HFF-Myc (cell line): ENCODE results near the gene CFAP157.
A peak's percentile ranks its signal among the peaks of the same experiment; 100 is the strongest.

Experiments
- DNase-seq: peaks from one replicate; pipeline ENCODE4 v3.0.0-alpha.2; 2011; ENCODE audit warnings: low read depth; ENCODE audit errors: extremely low read depth
- H3K4me3 ChIP-seq: replicated peaks from 2 replicates; pipeline ENCODE4 v1.5.1; 2011; ENCODE audit warnings: low read depth, mild to moderate bottlenecking, control low read depth, low read length
- TF ChIP-seq, protein P1 (sequence below): IDR thresholded peaks from 2 replicates; pipeline ENCODE4 v1.5.1; 2012; ENCODE audit warnings: mild to moderate bottlenecking, low read depth, low read length, control low read depth; ENCODE audit errors: missing control alignments

The CFAP157 gene

DNA sequence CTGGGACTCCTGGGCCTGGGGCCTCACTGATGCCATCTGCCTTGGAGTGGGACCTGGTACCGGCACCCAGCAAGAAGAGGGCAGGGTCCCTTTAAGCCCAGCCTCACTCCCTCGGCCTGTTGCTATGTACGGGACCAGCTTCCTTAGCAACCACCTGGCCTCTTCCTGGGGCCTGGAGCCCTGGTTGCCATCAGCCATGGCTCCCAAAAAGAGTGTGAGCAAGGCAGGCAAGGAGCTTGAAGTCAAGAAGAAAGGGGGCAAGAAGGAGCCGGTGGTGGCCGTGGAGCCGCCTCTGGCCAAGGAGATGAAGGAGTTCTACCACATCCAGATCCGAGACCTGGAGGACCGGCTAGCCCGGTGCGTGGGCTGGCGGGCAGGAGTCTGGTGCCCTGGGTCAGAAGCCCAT is at the start of gene CFAP157:
CFAP157 (plus strand) TSS at position 153 of the 406 bp plus-strand sequence; CDS start at position 197, 44 bp downstream.
- TF ChIP-seq, protein P1, sequence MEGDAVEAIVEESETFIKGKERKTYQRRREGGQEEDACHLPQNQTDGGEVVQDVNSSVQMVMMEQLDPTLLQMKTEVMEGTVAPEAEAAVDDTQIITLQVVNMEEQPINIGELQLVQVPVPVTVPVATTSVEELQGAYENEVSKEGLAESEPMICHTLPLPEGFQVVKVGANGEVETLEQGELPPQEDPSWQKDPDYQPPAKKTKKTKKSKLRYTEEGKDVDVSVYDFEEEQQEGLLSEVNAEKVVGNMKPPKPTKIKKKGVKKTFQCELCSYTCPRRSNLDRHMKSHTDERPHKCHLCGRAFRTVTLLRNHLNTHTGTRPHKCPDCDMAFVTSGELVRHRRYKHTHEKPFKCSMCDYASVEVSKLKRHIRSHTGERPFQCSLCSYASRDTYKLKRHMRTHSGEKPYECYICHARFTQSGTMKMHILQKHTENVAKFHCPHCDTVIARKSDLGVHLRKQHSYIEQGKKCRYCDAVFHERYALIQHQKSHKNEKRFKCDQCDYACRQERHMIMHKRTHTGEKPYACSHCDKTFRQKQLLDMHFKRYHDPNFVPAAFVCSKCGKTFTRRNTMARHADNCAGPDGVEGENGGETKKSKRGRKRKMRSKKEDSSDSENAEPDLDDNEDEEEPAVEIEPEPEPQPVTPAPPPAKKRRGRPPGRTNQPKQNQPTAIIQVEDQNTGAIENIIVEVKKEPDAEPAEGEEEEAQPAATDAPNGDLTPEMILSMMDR = no peak
- H3K4me3 ChIP-seq = no peak within 1 kb of the TSS
- no peak for DNase-seq

DNA sequence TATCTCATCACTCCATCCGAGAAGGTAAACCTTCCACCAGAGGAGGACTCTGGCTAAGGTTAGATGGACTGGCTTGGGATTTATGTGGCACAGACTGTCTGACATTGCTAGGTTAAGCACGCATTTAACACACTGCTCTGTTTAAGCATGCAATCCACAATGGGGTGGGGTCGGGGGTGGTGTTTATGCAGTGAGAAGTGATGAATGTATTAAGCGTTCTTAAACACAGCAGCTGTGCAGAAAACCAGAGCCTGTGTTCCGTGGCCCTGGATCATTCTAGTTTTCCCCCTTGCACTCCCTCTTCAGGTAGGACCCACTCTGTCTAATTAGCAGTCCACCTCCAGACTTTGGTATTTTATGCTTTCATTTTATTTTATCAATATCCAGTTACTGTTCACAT is 48.4 kb upstream of the CFAP157 start:
- no peak overlapping the region for H3K4me3 ChIP-seq
- TF ChIP-seq, protein P1 = no peak
- DNase-seq = no peak

DNA sequence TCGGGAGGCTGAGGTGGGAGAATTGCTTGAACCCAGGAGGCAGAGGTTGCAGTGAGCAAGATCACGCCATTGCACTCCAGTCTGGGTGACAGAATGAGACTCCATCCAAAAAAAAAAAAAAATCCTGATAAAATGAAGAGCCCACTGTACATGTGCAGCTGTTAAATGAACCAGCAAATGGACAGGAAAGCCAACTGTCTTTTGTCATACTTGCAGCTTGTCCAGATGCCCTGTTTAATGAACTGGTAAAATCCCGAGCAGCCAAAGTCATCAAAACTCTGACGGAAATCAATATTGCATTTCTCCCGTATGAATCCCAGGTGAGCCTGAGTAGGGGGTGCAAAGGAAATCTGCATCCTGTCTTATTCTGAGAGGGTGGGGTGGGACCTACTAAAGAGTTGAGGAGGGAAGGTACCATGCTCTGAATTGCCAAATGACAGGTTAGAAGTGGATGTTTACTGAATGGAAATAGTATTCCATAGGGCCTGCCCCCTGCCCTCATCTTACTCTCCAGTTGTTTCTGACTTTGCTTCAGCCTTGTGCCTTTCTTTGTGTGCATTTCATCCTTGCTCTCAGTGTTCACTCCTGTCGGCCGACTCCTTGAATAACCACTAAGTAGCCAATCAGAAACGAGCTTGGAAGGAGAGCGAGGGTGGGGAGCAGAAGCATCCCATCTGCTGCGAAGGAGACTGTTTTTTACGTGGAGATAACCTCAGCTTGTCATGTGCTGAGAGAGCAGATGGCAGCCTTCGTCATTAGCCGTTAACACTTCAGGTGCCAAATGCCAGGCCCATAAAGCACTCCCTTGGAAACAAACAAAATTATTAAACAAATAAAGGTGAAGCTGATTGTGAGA is 45.7 kb upstream of the CFAP157 start:
- TF ChIP-seq, protein P1 = no peak
- H3K4me3 ChIP-seq = no peak overlapping the region
- no peak for DNase-seq

DNA sequence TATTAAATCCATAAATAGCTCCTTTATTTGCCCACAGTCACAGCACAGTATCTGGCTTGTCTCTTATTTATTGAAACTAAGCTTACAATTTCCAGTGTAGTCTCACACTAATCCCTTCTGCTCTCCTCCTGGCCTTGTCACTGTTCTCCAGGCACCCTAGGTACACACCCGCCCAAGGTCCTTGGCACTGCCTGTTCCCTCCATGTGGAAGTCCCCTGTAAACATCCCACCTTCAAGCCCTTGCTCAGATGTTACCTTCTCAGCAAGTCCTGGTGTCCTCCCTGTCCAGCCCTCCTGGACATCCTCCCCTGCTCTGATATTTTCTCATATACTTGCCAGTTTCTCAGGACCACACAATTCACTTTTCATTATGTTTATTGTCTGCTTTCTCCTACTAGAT is 44.2 kb upstream of the CFAP157 start:
- TF ChIP-seq, protein P1 = no peak
- DNase-seq = no peak
- H3K4me3 ChIP-seq = no peak overlapping the region

DNA sequence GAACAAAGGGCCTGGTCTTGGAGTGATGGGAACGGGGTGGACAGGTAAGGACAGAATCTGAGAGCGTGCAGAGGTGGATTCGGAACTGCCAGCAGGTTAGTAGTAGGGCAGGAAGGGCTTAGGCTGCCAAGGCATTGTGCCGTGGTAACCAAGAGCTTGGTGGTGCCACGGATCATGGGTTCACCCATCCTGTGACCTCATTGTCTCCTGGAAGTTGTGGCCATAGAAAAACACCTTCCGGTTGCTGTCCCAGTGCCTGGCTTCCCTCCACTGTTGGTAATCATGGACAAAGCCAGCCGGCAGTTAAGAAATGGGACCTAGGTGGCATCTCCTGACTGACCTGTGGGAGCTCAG is 42.5 kb upstream of the CFAP157 start:
- DNase-seq = no peak
- TF ChIP-seq, protein P1 = no peak
- no peak overlapping the region for H3K4me3 ChIP-seq

DNA sequence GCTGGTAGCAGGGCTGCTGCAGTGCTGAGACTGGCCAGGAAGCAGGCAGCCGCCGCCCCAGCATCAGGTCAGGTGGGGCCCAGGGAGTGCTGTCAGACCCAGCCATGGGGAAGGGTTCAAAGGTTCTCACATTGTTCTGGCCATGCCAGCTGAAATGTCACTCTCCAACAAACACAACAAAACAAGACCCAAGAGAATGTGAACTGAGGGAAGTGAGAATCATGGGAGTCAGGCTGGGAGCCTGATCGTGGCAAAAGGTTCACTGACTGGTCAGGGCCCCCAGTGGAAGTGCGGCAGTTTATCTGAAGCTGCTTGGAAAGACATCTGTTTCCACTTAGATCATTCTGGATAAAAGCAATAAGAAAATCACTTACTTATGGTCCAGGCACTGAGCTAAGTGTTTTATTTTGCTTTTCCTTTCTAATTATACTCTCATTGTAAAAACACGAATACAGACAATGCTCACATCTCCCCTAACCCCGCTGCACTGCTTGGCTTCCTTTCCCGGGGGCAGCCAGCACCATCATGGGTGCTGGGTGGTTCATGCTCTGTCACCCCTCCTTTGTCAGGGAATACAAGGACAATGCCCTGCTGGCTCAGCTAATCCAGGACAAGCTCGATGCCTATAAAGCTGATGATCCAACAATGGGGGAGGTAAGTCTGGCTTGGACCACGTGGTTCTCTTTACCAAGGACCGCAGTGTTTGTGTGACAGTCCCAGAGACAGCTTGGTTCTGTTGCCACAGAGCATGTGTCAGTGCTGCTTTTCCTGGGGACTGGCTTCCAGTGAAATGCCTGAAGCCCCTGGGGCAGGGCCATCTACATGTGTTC is 41.9 kb upstream of the CFAP157 start:
- TF ChIP-seq, protein P1 = no peak
- peak; percentile 38 for DNase-seq
- H3K4me3 ChIP-seq = no peak overlapping the region
